Karpas-422 (cell line): Measurements from ENCODE around the gene SLC25A44. TPM values are rescaled to one million over a fixed set of nuclear protein-coding genes. Genes with fewer than 3 reads are reported as not detected.
A peak's percentile ranks its signal among the peaks of the same experiment; 100 is the strongest.

ENCODE experiments used
- DNase-seq: peaks from one replicate; pipeline ENCODE4 v3.0.0-alpha.2; 2015
- H2AFZ ChIP-seq: fragments of 200-600 bp; sonication (generic); 2 replicates; pipeline ENCODE4 v1.6.1; 2014; ENCODE audit warnings: antibody characterized with exemption, low read length, mixed read lengths
- H3K27ac ChIP-seq: fragments of 200-600 bp; sonication (generic); 2 replicates; pipeline ENCODE4 v1.5.1; 2014; ENCODE audit warnings: mild to moderate bottlenecking, low read length, moderate library complexity
- H3K27me3 ChIP-seq: fragments of 200-600 bp; sonication (generic); 2 replicates; pipeline ENCODE4 v1.6.1; 2014; ENCODE audit warnings: low read length, mixed read lengths
- H3K36me3 ChIP-seq: fragments of 200-600 bp; sonication (generic); 2 replicates; pipeline ENCODE4 v1.6.1; 2014; ENCODE audit warnings: low read length, mixed read lengths; ENCODE audit not compliant: insufficient read depth
- H3K4me1 ChIP-seq: fragments of 200-600 bp; sonication (generic); 2 replicates; pipeline ENCODE4 v1.6.1; 2014; ENCODE audit warnings: mild to moderate bottlenecking, low read length, mixed read lengths
- H3K4me2 ChIP-seq: fragments of 200-600 bp; sonication (generic); 2 replicates; pipeline ENCODE4 v1.6.1; 2014; ENCODE audit warnings: low read length, low read depth, mild to moderate bottlenecking; ENCODE audit not compliant: poor library complexity, severe bottlenecking
- H3K4me3 ChIP-seq: fragments of 200-600 bp; sonication (generic); 2 replicates; pipeline ENCODE4 v1.5.1; 2014; ENCODE audit warnings: mild to moderate bottlenecking, antibody characterized with exemption, low read length, mixed read lengths
- H3K79me2 ChIP-seq: fragments of 200-600 bp; sonication (generic); 2 replicates; pipeline ENCODE4 v1.6.1; 2014; ENCODE audit warnings: mild to moderate bottlenecking, low read length, mixed read lengths
- H3K9ac ChIP-seq: fragments of 200-600 bp; sonication (generic); 2 replicates; pipeline ENCODE4 v1.6.0; 2014; ENCODE audit warnings: low read length
- H3K9me2 ChIP-seq: fragments of 200-600 bp; sonication (generic), shearing (Covaris generic); replicated peaks from 2 replicates; pipeline ENCODE4 v1.6.0; 2014; ENCODE audit warnings: mild to moderate bottlenecking, low read length, moderate library complexity; ENCODE audit not compliant: insufficient read depth
- H3K9me3 ChIP-seq: fragments of 300-700, 200-600 bp; sonication (generic); 2 replicates; pipeline ENCODE4 v1.6.1; 2014; ENCODE audit warnings: low read length, mixed read lengths
- H4K20me1 ChIP-seq: fragments of 200-600 bp; sonication (generic); 2 replicates; pipeline ENCODE4 v1.6.1; 2014; ENCODE audit warnings: mild to moderate bottlenecking, antibody characterized with exemption, low read length, low read depth; ENCODE audit not compliant: insufficient read depth
- total RNA-seq: library from RNA; depleted of rRNA; stranded (reverse); fragments of >200 nt; shearing (Covaris generic); gene quantifications from 2 replicates; pipeline ENCODE4 v1.2.3, GENCODE V29; 2014; ENCODE audit warnings: low replicate concordance

Gene SLC25A44
- total RNA-seq, 1 experiment from 2014 or later: 24.0 TPM

GRCh38 chr1:156160000-156160742 is 33.7 kb upstream of the SLC25A44 start:
- Histone ChIP-seq H2AFZ (no peak overlapping the region), H4K20me1 (no peaks in the 10 kb centered on the region), H3K9me3 (no peaks in the 10 kb centered on the region), H3K4me1 (peaks cover 24% of the 10 kb centered on the region), H3K9me2 (no peaks in the 10 kb centered on the region), H3K27me3 (no peaks in the 10 kb centered on the region), H3K4me2 (no peak overlapping the region), H3K9ac (no peak overlapping the region), H3K4me3 (no peak overlapping the region), H3K79me2 (peaks cover 6% of the 10 kb centered on the region), H3K27ac (no peak overlapping the region), H3K36me3 (0 out of 2 replicates have a peak, but pooled peaks cover 5% of the 10 kb centered on the region)
- no peak for DNase-seq

DNA sequence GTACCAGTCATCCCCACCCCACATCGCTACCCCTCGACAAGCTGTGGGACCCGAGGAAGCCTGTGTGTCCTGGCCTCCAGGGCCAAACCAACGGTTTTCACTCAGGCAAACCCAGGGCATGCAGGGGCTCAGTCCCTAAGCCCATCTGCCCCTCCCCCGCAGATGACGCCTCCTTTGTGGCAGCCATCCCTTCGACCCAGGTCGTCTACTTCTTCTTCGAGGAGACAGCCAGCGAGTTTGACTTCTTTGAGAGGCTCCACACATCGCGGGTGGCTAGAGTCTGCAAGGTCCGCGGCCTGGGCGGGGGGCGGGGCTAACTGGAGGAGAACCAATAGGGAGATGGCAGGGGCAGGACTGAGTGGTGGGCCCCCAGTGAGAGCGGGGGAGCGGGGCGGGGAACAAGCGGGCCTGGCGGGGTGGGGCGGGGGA is 33.1 kb upstream of the SLC25A44 start:
- no peak overlapping the region for H3K4me2 ChIP-seq
- no peak overlapping the region for H3K27ac ChIP-seq
- H3K27me3 ChIP-seq: no peaks in the 10 kb centered on the region
- no peak overlapping the region for H3K4me3 ChIP-seq
- H3K9me2 ChIP-seq: no peaks in the 10 kb centered on the region
- no peak overlapping the region for H3K9ac ChIP-seq
- H3K9me3 ChIP-seq: no peaks in the 10 kb centered on the region
- DNase-seq: no peak
- no peaks in the 10 kb centered on the region for H4K20me1 ChIP-seq
- no peaks in the 10 kb centered on the region for H3K79me2 ChIP-seq
- H2AFZ ChIP-seq: no peak overlapping the region
- H3K36me3 ChIP-seq: 0 out of 2 replicates have a peak, but pooled peaks cover 5% of the 10 kb centered on the region
- H3K4me1 ChIP-seq: peaks cover 18% of the 10 kb centered on the region

- peaks cover 5% of the 10 kb centered on the region; the same call in 1 of the 2 replicates for H3K36me3 ChIP-seq
These were observed 31.4 kb upstream of the SLC25A44 start for GRCh38 chr1:156162430-156163037.

GRCh38 chr1:156163712-156164111 is 30.2 kb upstream of the SLC25A44 start:
- Histone ChIP-seq H3K4me2 (no peak overlapping the region), H3K9me3 (no peaks in the 10 kb centered on the region), H3K79me2 (no peaks in the 10 kb centered on the region), H3K9ac (no peak overlapping the region), H3K36me3 (peaks cover 5% of the 10 kb centered on the region; the same call in 1 of the 2 replicates), H3K9me2 (no peaks in the 10 kb centered on the region), H2AFZ (no peak overlapping the region), H3K4me3 (no peak overlapping the region), H3K27me3 (no peaks in the 10 kb centered on the region), H3K27ac (no peak overlapping the region), H3K4me1 (no peaks in the 10 kb centered on the region), H4K20me1 (no peaks in the 10 kb centered on the region)
- DNase-seq: peak; percentile 39

More at GRCh38 chr1:156162430-156163037, 31.4 kb upstream of the SLC25A44 start:
- Histone ChIP-seq H3K79me2 (no peaks in the 10 kb centered on the region), H3K4me1 (peaks cover 4% of the 10 kb centered on the region), H3K27ac (no peak overlapping the region), H3K4me2 (no peak overlapping the region), H2AFZ (no peak overlapping the region), H3K9me2 (no peaks in the 10 kb centered on the region), H4K20me1 (no peaks in the 10 kb centered on the region), H3K4me3 (no peak overlapping the region), H3K27me3 (no peaks in the 10 kb centered on the region), H3K9ac (no peak overlapping the region), H3K9me3 (no peaks in the 10 kb centered on the region)
- DNase-seq: no peak

DNA sequence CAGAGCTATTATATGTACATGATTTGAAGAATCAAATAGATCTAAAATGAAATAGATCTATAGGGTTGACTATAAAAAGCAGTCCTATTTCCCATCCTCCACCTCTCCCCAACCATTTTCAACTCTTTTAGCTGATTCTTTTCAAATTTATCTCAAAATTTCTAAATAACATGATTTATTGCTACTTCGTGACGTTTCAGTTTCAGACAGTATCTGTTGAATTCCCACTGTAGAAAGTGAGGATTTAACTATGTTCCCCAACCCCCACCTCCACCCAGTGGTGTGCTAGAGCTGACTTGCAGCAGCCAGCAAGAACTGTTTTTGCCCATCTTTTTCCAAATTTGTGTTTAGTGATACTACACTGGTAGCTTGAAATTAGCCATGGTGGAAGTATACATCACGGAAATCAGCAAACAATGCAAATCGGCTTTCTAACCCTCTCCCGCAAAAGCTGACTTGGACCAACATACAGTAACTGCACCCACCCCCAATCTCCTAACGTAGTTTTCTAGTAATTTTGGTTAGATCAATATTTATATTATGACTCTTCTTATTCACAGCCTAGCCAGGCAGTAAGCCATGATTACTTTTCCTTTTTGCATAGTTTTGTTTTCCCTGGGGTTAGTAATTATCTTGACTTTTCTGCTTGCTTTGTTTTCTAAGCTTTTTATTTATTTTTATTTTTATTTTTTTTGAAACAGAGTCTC is 29.6 kb upstream of the SLC25A44 start:
- Histone ChIP-seq H3K27ac (no peak overlapping the region), H3K4me1 (no peaks in the 10 kb centered on the region), H3K9me2 (no peaks in the 10 kb centered on the region), H4K20me1 (no peaks in the 10 kb centered on the region), H3K4me3 (no peak overlapping the region), H2AFZ (no peak overlapping the region), H3K79me2 (no peaks in the 10 kb centered on the region), H3K4me2 (no peak overlapping the region), H3K9ac (no peak overlapping the region), H3K36me3 (peaks cover 5% of the 10 kb centered on the region; the same call in 1 of the 2 replicates), H3K27me3 (no peaks in the 10 kb centered on the region), H3K9me3 (no peaks in the 10 kb centered on the region)
- DNase-seq: peak; percentile 37

- Histone ChIP-seq H2AFZ (no peak overlapping the region), H3K27ac (no peak overlapping the region), H3K4me1 (no peaks in the 10 kb centered on the region), H4K20me1 (no peaks in the 10 kb centered on the region), H3K27me3 (no peaks in the 10 kb centered on the region), H3K79me2 (no peaks in the 10 kb centered on the region), H3K9ac (no peak overlapping the region), H3K4me2 (no peak overlapping the region), H3K9me3 (no peaks in the 10 kb centered on the region), H3K9me2 (no peaks in the 10 kb centered on the region), H3K36me3 (peaks cover 5% of the 10 kb centered on the region; the same call in 1 of the 2 replicates), H3K4me3 (no peak overlapping the region)
- DNase-seq: no peak
These were observed 28.8 kb upstream of the SLC25A44 start for GRCh38 chr1:156165083-156165482.

DNA sequence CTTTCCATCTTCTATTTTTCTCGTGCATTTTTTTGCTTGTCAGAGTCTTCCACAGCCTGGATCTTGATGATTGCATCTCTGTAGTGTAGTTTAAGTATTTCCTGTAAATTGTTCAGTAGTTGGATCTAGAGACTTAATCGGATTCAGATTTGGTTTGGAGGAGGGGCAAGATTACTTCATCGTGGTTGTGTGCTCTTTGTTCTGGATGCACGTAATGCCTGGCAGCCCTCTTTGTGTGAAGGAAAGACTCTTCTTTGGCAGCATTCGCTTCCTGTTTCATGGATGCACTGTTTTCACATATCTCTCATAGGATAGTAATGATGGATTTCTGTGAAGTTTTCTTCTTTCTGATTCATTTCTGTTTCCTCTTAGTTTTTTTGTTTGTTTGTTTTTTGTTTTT is 26.4 kb upstream of the SLC25A44 start:
- no peaks in the 10 kb centered on the region; the same call in 1 of the 2 replicates for H3K36me3 ChIP-seq
- no peak overlapping the region for H2AFZ ChIP-seq
- DNase-seq: no peak
- H3K9ac ChIP-seq: no peak overlapping the region
- no peaks in the 10 kb centered on the region for H4K20me1 ChIP-seq
- no peak overlapping the region for H3K4me2 ChIP-seq
- no peaks in the 10 kb centered on the region for H3K4me1 ChIP-seq
- no peak overlapping the region for H3K4me3 ChIP-seq
- no peaks in the 10 kb centered on the region for H3K9me2 ChIP-seq
- H3K27ac ChIP-seq: no peak overlapping the region
- no peaks in the 10 kb centered on the region for H3K79me2 ChIP-seq
- H3K9me3 ChIP-seq: no peaks in the 10 kb centered on the region
- no peaks in the 10 kb centered on the region for H3K27me3 ChIP-seq
